ENCODE data around the gene TTBK1.

Gene TTBK1

DNA sequence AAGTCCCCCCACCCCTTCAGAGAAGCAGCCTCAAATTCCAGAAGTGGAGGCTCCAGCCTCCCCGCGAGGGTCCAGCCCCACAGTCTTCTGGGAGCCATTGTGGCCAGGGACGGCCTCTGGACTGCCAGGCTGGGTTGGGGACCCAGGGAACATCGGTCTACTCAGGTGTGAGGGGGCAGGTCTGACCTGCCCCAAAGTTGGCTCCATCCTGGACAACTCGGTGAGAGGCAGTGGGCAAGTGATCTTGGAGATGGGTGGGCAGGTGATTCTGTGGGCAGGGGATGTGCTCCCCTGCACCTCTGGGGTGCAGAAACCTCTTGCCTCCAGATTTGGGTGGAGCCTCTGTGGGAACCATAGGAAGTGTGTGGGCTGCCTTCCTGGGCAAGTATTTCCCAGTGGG, 42.6 kb downstream of the TTBK1 start:
- DNase-seq (ENCODE audit: low read depth in 4 of 4, low spot score in 1 of 4), result no peak

DNA sequence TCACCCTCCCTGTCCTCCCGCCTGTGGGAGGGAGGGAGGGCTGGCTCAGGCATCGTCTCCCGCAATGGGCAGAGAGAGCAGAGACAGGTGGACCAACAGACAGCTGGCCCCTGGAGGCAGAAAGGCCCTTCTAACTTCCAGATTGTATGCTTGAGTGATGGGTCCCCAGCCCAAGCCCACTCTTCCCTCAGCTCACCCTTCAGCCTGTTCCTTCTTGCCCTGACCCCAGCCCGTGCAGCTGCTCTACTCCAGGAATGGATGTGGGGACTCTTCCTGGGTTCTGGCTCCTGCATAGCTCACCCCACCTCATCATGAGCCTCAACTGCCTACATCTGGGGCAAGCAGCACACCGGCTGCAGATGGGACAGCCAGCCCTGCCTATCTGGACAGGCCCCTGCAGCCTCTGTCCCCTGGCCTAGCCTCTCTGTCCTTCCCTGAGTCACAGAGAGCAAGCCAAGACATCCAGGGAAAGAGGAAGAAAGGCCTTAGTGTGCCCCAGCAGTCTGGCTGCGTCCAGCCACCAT, 43.2 kb downstream of the TTBK1 start:
- DNase-seq (ENCODE audit: low read depth in 4 of 4, low spot score in 1 of 4), result no peak

DNA sequence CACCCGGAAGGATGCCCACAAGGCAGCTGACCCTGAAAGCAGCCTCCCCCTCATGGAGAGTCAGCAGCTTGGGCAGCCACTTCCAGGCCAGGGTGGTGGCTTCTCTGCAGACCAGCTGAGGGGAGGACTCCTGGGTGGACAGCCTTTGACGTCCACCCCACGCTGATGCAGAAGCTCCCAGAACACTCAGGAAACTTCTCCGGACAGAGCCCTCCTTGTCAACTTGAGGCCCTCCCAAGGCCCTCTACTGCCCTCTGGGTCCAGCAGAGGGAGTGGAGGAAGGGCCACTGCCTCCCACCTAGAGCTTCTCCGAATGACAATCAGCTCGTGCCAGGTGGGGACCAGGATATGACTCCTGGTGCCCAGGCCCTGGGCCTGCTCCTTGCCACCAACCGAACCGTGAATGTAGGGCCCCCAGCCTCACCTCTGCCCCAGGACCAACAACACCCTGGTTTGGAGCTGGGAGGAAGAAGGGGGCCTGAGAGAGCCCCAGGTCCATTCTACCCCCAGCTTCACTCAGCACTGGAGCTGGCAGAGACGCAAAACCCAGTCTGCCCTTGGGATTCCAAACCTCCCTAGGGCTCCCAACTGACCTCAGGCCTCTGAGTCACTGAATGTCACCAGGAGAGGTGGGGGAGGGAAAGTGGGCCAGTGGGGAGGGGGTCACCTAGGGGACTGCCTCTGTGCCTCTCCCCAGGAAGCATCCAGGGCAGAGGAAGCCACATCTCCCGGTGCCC, 43.9 kb downstream of the TTBK1 start:
- DNase-seq (ENCODE audit: low read depth in 4 of 4, low spot score in 1 of 4), result no peak

DNA sequence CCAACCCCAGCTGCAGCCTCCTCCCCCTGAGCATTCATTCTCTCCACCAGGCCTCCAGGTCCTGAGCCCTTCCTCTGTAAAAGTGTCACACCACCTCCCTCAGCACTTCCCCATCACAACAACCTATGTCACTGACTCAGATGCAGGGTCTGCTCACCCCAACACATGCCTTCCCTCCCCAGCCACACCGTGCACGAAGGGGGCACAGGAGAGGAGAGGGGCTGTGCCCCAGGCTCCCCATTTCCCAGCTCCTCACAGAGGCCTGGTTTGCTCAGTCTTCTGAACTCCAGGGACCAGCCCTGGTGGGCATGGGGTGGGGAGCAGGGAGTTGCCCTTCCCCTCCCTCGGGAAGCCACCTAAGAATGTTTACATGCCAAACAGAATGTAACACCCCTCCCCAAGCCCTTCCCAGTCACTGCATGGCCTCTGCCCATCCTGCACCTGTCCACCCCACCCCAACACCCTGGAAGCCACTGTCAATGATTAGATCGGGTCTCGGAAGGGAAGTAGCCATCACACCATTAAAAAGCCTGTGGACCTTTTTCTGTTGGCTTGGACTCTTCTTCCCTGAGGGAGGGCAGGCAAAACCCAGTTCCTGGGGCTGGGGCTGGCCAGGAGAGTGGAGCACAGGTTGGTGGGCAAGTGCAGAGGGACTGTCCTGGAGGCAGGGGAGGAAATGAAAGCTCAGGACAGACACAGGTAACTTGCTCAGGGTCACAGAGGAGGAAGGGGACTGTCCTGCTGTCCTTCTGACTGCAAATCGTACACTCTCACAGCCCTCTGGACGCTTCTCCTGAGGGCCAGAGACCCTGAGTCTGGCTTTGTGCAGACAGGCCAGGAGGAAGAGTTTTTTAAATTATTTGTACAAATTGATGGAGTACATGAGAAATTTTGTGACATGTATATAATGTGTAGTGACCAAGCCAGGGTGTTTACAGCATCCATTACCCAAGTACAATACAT, 44.7 kb downstream of the TTBK1 start:
- no peak for DNase-seq (ENCODE audit: low read depth in 4 of 4, low spot score in 1 of 4)

DNA sequence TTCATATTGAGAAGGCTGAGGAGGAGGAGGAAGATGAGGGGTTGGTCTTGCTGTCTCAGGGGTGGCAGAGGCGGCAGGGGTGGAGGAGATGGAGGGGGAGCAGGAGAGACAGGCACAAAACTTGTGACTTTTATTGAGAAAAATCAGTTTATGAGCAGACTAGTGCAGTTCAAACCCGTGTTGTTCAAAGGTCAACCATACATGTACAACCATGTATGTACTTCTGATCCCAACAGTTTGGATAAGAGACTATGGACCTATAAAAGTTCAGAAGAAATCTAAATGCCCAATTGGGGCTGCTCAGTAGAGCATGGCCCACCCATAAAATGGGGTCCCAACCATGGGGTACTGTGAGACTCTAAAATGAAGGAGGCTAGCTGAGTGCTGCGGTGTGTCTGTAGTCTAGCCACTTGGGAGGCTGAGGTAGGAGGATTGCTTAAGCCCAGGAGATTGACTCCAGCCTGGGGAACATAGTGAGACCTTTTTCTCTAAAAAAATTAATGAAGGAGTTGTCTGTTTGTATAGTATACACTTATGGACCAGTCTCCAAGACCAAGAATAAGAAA, 47.1 kb downstream of the TTBK1 start:
- no peak for DNase-seq (ENCODE audit: low read depth in 4 of 4, low spot score in 1 of 4)

GRCh38 chr6:43290905-43291355, 47.6 kb downstream of the TTBK1 start:
- DNase-seq (ENCODE audit: low read depth in 4 of 4, low spot score in 1 of 4), result no peak

GRCh38 chr6:43291708-43292107, 48.4 kb downstream of the TTBK1 start:
- DNase-seq (ENCODE audit: low read depth in 4 of 4, low spot score in 1 of 4), result no peak

DNA sequence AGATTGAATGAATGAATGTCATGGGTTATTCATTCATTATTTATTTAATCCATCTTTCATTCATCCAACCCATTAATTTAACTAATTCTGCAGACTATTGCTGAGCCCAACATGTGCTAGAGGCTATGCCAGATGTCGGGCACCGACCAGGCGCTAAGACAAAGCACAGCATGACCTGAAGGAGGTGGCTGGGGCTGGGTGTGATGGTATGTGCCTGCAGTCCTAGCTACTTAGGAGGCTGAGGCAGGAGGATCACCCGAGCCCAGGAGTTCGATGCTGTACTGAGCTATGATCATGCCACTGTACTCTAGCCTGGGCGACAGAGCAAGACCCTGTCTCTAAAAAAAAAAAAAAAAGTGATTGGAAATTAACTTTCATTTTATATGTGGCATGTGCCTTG, 49.1 kb downstream of the TTBK1 start:
- no peak for DNase-seq (ENCODE audit: low read depth in 4 of 4, low spot score in 1 of 4)

DNA sequence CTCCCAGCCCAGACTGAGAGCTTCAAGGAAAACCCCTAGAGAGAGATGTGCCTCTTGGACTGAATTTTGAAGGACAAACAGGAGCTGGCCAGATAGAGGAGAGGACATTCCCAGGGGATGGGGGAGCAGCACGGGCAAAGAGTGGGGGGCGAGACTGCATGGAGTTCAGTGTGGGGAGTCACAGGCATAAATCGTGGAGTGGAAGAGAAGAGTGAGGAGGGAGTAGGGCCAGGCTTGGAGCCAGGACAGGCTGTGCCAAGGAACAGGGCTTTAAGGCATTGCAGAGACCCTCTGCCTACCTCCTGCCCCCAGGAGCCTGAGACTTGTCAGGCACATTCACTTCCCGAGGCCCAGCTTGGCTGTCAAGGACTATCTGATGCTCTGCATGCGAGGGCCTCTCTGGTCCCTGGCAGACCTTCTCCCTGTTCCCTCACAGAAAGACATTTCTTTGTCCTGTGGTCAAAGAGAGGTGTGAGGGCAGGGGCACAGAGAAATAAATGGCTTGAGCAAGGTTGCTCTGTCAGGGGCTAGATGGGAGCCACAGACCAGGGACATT, 49.6 kb downstream of the TTBK1 start:
- no peak for DNase-seq (ENCODE audit: low read depth in 4 of 4, low spot score in 1 of 4)

DNA sequence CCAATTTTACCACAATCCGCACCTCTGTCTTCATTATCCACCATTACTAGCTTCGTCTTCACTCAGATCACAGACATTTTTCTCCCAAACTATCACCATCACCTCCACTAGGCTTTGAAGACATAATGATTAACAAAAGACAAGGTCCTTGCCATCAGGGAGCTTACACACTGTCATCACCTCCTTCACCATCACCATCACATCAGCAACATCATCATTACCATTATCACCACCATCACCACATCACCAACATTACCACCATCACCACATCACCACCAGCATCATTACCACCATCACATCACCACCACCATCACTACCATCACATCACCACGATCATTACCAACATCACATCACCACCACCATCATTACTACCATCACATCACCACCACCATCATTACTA, 50.4 kb downstream of the TTBK1 start:
- DNase-seq (ENCODE audit: low read depth in 4 of 4, low spot score in 1 of 4), result no peak

DNA sequence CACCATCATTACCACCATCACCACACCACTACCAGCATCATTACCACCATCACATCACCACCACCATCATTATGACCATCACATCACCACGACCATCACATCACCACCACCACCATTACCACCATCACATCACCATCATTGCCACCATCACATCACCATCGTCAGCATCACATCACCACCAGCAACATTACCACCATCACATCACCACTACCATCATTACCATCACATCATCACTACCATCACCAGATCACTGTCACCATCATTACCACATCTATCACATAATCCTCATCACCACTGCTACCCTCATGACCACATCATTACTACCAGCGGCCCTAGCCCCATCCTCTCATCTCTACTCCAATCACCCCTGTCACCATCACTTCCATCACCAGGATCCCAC, 51.3 kb downstream of the TTBK1 start:
- DNase-seq (ENCODE audit: low read depth in 4 of 4, low spot score in 1 of 4), result no peak

DNA sequence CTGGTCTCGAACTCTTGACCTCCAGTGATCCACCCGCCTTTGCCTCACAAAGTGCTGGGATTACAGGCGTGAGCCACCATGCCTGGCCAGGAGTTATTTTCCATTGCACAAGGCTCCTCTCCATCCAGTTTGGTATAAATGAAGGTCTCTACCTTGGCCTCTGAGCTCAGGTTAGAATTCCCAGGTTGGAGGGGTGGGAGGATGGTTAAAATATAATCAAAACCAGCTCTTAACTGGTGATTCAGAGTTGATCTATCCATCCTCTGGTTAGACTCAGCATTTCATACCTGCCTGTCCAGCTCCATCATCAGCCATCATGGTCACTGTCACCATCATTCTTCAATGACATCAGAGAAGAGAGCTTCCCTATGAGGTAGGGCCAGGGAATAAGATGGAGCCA, 52.2 kb downstream of the TTBK1 start:
- no peak for DNase-seq (ENCODE audit: low read depth in 4 of 4, low spot score in 1 of 4)

GRCh38 chr6:43296780-43297497, 53.7 kb downstream of the TTBK1 start:
- no peak for DNase-seq (ENCODE audit: low read depth in 4 of 4, low spot score in 1 of 4)

DNA sequence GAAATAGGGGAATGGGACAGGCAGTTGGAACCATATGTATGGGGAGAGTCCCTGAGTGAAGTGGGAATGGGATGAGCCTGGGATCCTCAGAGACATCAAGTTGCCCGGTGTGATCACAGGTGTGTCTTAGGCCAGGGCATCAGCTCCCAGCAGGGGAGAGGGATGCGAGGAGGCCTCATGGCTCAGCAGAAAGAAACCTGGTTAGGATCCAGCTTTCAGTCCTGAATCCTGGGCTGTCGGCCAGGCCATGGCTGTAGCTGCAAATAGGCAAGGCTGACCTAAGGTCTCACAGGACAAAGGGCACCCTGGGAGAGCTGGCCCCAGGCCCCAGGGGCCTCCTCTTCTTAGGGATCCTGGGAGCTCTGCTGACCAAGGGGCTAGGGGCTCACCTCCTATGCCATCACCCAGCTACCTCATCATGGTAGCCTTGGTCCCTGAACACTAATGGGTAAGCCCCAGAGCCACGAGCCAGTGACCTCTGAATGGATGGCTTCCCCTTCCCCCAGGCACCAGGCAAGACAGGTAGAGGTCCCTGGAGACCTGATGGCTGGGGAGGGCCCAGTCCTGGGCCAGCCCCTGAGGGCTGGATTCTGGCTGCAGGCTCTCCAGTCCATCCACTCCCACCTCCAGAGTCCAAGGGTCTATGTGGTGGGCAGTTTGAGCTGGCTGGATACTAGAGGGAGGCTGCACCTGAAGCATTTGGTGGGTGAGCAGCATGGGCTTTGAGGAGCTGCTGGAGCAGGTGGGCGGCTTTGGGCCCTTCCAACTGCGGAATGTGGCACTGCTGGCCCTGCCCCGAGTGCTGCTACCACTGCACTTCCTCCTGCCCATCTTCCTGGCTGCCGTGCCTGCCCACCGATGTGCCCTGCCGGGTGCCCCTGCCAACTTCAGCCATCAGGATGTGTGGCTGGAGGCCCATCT, 54.6 kb downstream of the TTBK1 start, which contains the start of gene SLC22A7:
Gene SLC22A7, plus strand, starts transcription at position 617 of the 921 bp plus-strand sequence. Its CDS starts 99 bp downstream, at position 716.
- DNase-seq (ENCODE audit: low read depth in 4 of 4, low spot score in 1 of 4), result no peak

DNA sequence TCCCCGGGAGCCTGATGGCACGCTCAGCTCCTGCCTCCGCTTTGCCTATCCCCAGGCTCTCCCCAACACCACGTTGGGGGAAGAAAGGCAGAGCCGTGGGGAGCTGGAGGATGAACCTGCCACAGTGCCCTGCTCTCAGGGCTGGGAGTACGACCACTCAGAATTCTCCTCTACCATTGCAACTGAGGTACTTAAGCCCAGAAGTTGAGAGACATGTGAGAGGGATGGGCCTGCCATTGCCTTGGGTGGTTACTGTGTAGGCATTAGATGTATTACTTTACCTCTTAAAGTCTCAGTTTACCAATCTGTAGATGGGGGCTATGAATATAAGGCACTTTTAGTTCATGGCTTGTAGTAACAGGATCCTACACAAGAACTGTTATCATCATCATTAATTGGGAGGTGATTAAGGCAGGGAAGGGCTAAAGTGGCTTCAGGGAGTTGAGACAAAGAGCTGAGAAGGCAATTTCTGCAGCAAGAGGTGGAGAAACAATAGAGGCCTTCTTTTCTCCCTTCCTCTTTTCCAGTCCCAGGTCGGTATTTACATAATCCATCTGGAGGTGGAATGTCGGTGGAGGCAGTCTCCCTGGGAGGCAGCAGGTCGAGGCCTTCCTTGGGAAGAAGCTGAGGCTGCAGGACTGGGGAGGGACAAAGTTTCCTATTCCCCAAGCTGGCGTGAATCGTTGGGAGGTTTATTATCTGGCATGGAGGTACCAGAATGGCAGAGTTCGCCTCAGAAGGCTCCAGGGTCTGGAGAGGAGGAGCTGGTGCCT, 55.5 kb downstream of the TTBK1 start:
- no peak for DNase-seq (ENCODE audit: low read depth in 4 of 4, low spot score in 1 of 4)

- no peak for DNase-seq (ENCODE audit: low read depth in 4 of 4, low spot score in 1 of 4)
Measured at GRCh38 chr6:43299338-43300293, 56.3 kb downstream of the TTBK1 start.

DNA sequence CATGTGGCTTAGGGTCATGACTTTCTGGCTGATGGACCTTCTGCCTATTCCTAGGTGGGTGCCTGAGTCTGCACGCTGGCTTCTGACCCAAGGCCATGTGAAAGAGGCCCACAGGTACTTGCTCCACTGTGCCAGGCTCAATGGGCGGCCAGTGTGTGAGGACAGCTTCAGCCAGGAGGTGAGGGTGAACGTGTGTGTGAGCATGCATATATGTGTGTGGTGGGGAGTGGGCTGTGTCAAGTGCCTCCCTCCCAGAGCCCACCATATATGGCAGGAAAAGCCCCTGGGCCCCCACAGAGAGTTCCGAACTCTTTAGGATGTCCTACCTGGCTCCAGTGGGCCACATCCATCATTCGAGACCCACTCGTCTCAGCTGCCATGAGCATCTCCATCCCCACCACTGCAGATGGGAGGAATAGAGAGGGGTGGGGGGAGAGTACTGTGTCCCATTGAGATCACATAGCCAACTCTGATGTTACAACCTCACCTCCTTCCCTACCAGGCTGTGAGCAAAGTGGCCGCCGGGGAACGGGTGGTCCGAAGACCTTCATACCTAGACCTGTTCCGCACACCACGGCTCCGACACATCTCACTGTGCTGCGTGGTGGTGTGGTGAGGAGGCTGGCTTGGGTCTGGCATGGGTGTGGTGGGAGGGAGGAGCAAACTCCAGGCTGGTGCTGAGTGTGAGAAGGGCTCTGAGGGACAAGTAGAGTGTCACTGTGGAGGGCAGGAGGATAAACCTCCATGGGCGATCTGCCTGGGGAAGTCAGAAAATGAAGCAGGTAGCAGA, 58.0 kb downstream of the TTBK1 start:
- DNase-seq (ENCODE audit: low read depth in 4 of 4, low spot score in 1 of 4), result no peak
